T-helper 1 cell (primary cell): ENCODE data around the gene BACE1-AS.
"Not testable (repeated sequence)": the region's sequence is repeated elsewhere in the genome, so short reads cannot be mapped to it uniquely, and the experiment has no call there.

ENCODE experiments used
- DNase-seq, 5 donors: peaks; one replicate each; pipeline ENCODE4 v3.0.0-alpha.2; 2012 to 2020

BACE1-AS gene

GRCh38 chr11:117295438-117296137 is 4.4 kb downstream of the BACE1-AS start:
- no peak for DNase-seq

- DNase-seq: no peak
These were observed 5.7 kb downstream of the BACE1-AS start for GRCh38 chr11:117296881-117297280.

- DNase-seq: no peak
These were observed 7.0 kb downstream of the BACE1-AS start for GRCh38 chr11:117298195-117298594.

GRCh38 chr11:117299351-117300282 is 8.5 kb downstream of the BACE1-AS start:
- DNase-seq: no peak

- DNase-seq: no peak
These were observed 9.1 kb downstream of the BACE1-AS start for GRCh38 chr11:117300283-117300663.

GRCh38 chr11:117300773-117301172 is 9.6 kb downstream of the BACE1-AS start:
- no peak for DNase-seq

- no peak for DNase-seq
These were observed 11.1 kb downstream of the BACE1-AS start for GRCh38 chr11:117302228-117302627.

- no peak for DNase-seq
These were observed 12.0 kb downstream of the BACE1-AS start for GRCh38 chr11:117303101-117303500.

GRCh38 chr11:117303646-117304315 is 12.6 kb downstream of the BACE1-AS start:
- no peak for DNase-seq

GRCh38 chr11:117305145-117305544 is 14.0 kb downstream of the BACE1-AS start:
- DNase-seq: no peak

- no peak for DNase-seq
These were observed 18.2 kb downstream of the BACE1-AS start for GRCh38 chr11:117309310-117309709.

- DNase-seq: no peak
These were observed 21.9 kb downstream of the BACE1-AS start for GRCh38 chr11:117313091-117313490.

GRCh38 chr11:117313828-117314768 is 23.0 kb downstream of the BACE1-AS start:
- DNase-seq: no peak

- no peak for DNase-seq
These were observed 23.7 kb downstream of the BACE1-AS start for GRCh38 chr11:117314840-117315239.

- peak in 2 of 5 donors; percentile 17 to 22 for DNase-seq
These were observed 24.4 kb downstream of the BACE1-AS start for GRCh38 chr11:117315285-117316196.

GRCh38 chr11:117316197-117316961 is 25.2 kb downstream of the BACE1-AS start, which contains the start of gene BACE1:
Gene BACE1, minus strand, starts transcription at chr11:117316256. Its CDS starts 461 bp downstream, at chr11:117315795.
- DNase-seq: peak in 1 of 5 donors; percentile 3

- DNase-seq: no peak
These were observed 27.6 kb downstream of the BACE1-AS start for GRCh38 chr11:117318738-117319137.

- DNase-seq: no peak
These were observed 28.2 kb downstream of the BACE1-AS start for GRCh38 chr11:117319214-117319840.

- DNase-seq: not testable (repeated sequence)
These were observed 36.1 kb downstream of the BACE1-AS start for GRCh38 chr11:117327255-117327566.
